Activated naive CD8-positive, alpha-beta T cell treated with anti-CD3 and anti-CD28 coated beads, Interleukin-2, amount 50 U/mL, for 24 hours (primary cell): ENCODE measurements around the gene STX8.
A peak's percentile ranks its signal among the peaks of the same experiment; 100 is the strongest.

ENCODE experiments used
- ATAC-seq: fragments of 150-1000 bp; cut with Tn5 transposase; one replicate; pipeline ENCODE4 v1.10.0; 2021
- DNase-seq: peaks from one replicate; pipeline ENCODE4 v3.0.0; 2021
- H3K27ac Mint-ChIP-seq: one replicate; pipeline ENCODE4 v1.8.0; 2021; ENCODE audit warnings: mild to moderate bottlenecking, mixed read lengths
- H3K27me3 Mint-ChIP-seq: one replicate; pipeline ENCODE4 v1.8.0; 2021; ENCODE audit warnings: mixed read lengths
- H3K36me3 Mint-ChIP-seq: one replicate; pipeline ENCODE4 v1.8.0; 2021; ENCODE audit warnings: low read depth, mixed read lengths
- H3K4me1 Mint-ChIP-seq: one replicate; pipeline ENCODE4 v1.8.0; 2021; ENCODE audit warnings: mixed read lengths
- H3K4me3 Mint-ChIP-seq: one replicate; pipeline ENCODE4 v1.8.0; 2021; ENCODE audit warnings: mild to moderate bottlenecking, moderate library complexity, mixed read lengths
- H3K9me3 Mint-ChIP-seq: one replicate; pipeline ENCODE4 v1.8.0; 2021; ENCODE audit warnings: mixed read lengths

STX8 gene

DNA sequence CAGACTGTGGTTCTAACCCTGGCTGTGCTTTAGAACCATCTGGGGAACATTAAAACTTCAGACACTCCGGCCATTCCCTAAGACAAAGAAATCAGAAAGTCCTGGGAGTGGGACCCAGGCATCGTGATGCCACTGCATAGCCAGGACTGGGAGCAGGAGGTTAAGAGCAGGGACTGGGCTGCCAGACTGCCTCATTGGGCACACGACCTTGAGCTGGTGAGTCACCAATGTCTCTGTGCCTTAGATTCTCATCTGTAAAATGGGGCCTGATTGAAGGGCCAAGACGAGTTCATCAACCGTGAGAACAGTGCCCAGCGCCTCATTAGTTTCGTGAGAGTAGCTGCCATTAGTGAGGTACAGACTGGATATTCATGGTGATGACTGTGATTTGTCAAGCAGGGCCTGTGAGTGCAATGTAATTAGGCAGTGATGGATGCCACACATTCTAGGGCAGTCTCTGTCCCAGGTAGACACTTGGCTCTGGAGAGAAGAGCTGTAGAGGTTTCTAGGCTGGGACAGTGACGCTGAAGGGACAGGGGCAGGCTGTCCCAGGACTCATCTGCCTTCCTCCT, 357.5 kb downstream of the STX8 start:
- ATAC-seq, result no peak

DNA sequence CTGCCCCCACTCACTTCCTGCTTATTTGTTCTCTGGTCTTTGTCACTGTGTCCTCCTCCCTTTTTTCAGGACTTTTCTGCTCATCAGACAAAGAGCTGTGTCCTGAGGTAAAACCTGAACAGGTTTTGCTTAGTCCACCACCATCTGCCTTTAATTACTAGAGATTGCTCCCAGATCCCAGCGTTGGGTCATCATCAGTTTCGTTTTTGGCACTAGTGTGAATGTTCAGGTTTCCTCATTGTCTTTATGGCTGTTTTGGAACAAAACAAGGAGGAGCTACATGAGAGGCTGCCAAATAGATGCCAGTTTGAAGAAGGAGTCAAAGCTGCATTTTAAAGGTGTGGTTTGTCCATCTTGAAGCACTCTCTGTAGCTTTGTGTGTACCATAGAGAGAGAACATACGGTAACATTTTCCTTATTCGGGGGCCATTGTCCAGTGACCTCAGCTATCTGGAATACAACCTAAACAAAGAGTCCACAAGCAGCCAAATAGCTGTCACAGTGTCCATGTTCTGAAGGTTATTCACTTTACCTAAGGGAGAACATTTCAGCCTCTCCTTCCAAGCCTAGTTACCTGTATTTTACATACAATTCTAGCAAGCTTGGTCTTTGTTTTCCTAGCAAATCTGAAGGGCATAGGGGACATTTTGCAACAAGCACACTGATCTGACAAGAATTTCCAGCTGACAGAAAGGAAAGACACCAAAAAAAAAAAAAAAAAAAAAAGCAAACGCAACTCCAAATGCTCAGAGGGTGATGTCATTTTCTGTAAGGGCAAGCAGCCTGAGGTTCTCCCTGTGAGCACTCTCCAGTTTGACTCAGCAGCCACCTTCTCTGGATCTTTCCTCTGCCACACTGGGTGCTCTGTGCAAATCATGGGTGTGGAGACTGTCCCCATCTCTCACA, 358.2 kb downstream of the STX8 start:
- peaks cover 15% of the 10 kb centered on the region for H3K9me3 Mint-ChIP-seq
- H3K27ac Mint-ChIP-seq, result no peak overlapping the region
- no peaks in the 10 kb centered on the region for H3K27me3 Mint-ChIP-seq
- DNase-seq, result no peak
- H3K4me3 Mint-ChIP-seq, result no peak overlapping the region
- ATAC-seq, result no peak
- H3K4me1 Mint-ChIP-seq, result no peaks in the 10 kb centered on the region
- H3K36me3 Mint-ChIP-seq, result peaks cover 11% of the 10 kb centered on the region

More for the DNA sequence above, 357.5 kb downstream of the STX8 start:
- Mint-ChIP-seq H3K4me3 (no peak overlapping the region), H3K4me1 (no peaks in the 10 kb centered on the region), H3K36me3 (peaks cover 11% of the 10 kb centered on the region), H3K9me3 (peaks cover 15% of the 10 kb centered on the region), H3K27ac (no peak overlapping the region), H3K27me3 (no peaks in the 10 kb centered on the region)
- DNase-seq, result no peak

DNA sequence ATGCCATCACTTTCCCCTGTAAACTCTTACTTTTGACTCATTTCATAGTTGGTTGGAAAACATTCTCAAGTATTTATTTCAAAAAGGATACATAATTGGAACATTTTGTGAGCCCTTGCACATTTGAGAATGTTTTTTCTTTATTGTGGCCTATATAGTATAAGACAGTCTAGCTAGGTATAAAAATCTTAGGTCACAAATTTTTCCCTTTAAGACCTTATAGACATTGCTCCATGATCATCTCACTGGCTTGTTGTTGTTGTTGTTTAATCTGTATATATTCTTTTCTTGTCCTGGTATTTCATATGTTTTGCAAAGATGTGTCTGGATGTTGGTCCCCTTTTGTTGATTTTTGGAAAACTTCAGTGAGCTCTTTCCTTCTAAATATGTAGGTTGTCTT, 360.2 kb downstream of the STX8 start:
- Mint-ChIP-seq H3K4me3 (no peak overlapping the region), H3K27ac (no peak overlapping the region), H3K36me3 (peaks cover 11% of the 10 kb centered on the region), H3K9me3 (peaks cover 15% of the 10 kb centered on the region), H3K4me1 (no peaks in the 10 kb centered on the region), H3K27me3 (no peaks in the 10 kb centered on the region)
- DNase-seq (no peak), ATAC-seq (no peak)

DNA sequence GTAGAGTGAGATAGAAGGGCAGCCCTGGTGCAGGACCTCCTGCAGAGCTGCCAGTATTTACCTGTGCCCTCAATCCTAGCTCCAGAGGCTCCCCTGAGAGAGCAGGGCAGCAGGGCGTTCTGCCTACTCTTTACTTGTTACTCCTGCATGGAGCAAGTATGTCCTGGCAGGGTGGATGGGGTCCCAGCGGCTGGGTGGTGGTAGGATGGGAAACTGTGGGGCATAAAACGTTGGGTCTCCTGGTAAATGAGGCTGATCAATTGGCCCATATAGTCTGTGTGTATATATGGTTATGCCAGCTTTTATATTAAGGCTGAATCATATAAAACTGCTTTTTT, 362.3 kb downstream of the STX8 start:
- H3K4me1 Mint-ChIP-seq, result no peaks in the 10 kb centered on the region
- H3K4me3 Mint-ChIP-seq, result no peak overlapping the region
- ATAC-seq (no peak), DNase-seq (no peak)
- peaks cover 11% of the 10 kb centered on the region for H3K36me3 Mint-ChIP-seq
- no peak overlapping the region for H3K27ac Mint-ChIP-seq
- peaks cover 15% of the 10 kb centered on the region for H3K9me3 Mint-ChIP-seq
- no peaks in the 10 kb centered on the region for H3K27me3 Mint-ChIP-seq

GRCh38 chr17:9212376-9213302, 363.0 kb downstream of the STX8 start:
- peaks cover 11% of the 10 kb centered on the region for H3K36me3 Mint-ChIP-seq
- peaks cover 15% of the 10 kb centered on the region for H3K9me3 Mint-ChIP-seq
- H3K27ac Mint-ChIP-seq, result no peak overlapping the region
- H3K4me1 Mint-ChIP-seq, result no peaks in the 10 kb centered on the region
- DNase-seq, result no peak
- no peaks in the 10 kb centered on the region for H3K27me3 Mint-ChIP-seq
- H3K4me3 Mint-ChIP-seq, result no peak overlapping the region
- no peak for ATAC-seq

DNA sequence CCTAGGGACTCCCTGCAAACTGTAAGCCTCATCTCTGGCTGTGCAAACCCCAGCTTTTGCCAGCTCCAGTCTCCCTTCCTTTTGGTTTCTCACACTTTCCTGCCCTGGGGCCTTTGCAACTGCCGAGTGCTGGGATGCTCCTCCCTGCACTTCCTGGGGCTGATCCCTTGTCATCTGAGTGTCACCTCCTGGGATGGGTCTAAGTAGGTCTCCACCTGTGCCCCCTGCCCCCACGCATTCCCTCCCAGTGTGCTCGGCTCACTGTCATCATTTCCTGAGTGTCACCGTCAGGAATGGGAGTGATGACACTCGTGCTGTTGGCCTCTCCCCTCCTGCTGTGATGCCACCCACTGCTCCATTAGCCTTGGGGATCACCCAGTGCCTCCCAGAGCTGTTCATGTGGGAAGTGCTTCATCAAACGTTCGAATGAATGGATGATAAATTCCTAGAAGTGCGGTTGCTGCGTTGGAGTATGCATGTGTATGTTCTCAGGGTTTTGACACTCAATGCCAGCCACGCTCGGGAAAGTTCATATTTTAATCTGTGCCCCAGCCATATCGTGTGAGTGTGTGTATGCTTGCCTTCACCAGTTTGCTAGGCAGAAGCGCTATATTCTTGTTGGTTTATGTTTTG, 364.4 kb downstream of the STX8 start:
- Mint-ChIP-seq H3K27ac (no peak overlapping the region), H3K9me3 (peaks cover 12% of the 10 kb centered on the region), H3K4me1 (no peaks in the 10 kb centered on the region), H3K4me3 (no peak overlapping the region), H3K27me3 (no peaks in the 10 kb centered on the region), H3K36me3 (peaks cover 7% of the 10 kb centered on the region)
- no peak for DNase-seq
- no peak for ATAC-seq

DNA sequence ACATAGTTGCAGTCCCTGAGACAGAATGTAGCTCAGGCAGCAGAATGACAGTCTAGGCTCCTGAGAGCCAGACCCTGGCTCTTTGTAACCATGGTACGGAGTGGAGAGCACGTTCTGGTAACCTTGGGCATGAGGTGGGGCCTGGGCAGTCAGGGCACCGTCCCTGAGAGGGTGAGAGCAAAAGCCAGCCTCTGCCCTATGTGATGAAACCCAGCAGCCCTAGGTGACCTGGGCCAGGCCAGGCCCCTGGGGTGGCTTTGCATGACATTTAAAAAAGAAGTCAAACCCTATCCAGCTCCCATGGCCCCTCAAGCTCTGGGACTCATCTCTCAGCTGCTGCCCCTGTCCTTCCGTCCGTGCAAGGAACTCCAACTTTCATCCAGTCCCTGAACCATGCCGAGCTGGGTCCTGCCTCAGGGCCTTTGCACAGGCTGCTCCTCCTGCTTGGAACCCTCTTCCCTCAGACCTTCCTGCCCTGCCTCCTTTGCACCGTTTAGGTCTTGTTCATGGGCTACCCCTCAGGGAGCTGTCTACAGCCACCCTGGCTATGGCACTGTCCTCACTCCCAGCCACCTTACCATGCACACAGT, 365.7 kb downstream of the STX8 start:
- Mint-ChIP-seq H3K9me3 (no peaks in the 10 kb centered on the region), H3K4me3 (no peak overlapping the region), H3K27ac (no peak overlapping the region), H3K4me1 (peaks cover under 1% of the 10 kb centered on the region), H3K27me3 (no peaks in the 10 kb centered on the region), H3K36me3 (no peaks in the 10 kb centered on the region)
- ATAC-seq, result peak; percentile 31
- no peak for DNase-seq

- Mint-ChIP-seq H3K4me1 (peaks cover 2% of the 10 kb centered on the region), H3K4me3 (no peak overlapping the region), H3K27ac (no peak overlapping the region), H3K36me3 (no peaks in the 10 kb centered on the region), H3K9me3 (no peaks in the 10 kb centered on the region), H3K27me3 (no peaks in the 10 kb centered on the region)
- DNase-seq (no peak), ATAC-seq (no peak)
These were observed 366.3 kb downstream of the STX8 start for GRCh38 chr17:9209347-9209746.

- Mint-ChIP-seq H3K36me3 (no peaks in the 10 kb centered on the region), H3K4me1 (peaks cover 7% of the 10 kb centered on the region), H3K27me3 (no peaks in the 10 kb centered on the region), H3K27ac (no peak overlapping the region), H3K4me3 (no peak overlapping the region), H3K9me3 (no peaks in the 10 kb centered on the region)
- ATAC-seq, result no peak
- no peak for DNase-seq
These were observed 367.1 kb downstream of the STX8 start for GRCh38 chr17:9208381-9209105.

DNA sequence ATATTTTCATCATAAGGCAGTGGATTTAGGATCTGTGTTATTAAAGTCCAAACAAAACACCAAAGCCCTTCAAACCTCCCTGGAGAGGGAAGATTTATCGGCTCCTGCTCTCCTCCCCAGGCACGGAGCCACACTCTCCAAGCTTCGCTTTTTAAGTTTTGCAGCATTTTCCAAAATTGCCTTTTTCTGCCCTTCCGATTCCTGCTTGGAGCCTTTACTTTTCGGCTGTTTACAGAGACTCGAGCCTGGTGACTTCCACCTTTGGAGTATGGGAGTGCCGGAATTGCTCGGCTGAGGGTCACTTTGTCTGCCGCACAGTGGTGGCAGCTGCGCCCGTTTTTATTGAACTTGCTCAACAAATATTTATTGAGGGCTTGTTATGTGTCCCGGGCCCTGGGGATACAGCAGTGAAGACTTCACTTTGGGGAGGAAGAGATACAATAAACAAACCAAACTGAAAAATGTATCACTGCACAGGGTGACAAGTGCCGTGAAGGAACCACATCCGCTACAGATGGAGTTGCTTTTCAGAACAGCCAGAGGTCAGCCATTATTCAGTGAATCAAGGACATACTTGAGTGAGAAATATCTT, 368.8 kb downstream of the STX8 start:
- no peak for DNase-seq
- H3K36me3 Mint-ChIP-seq, result no peaks in the 10 kb centered on the region
- no peak for ATAC-seq
- H3K4me3 Mint-ChIP-seq, result no peak overlapping the region
- no peaks in the 10 kb centered on the region for H3K9me3 Mint-ChIP-seq
- no peak overlapping the region for H3K27ac Mint-ChIP-seq
- H3K4me1 Mint-ChIP-seq, result peaks cover 9% of the 10 kb centered on the region
- no peaks in the 10 kb centered on the region for H3K27me3 Mint-ChIP-seq

GRCh38 chr17:9206410-9206703, 369.3 kb downstream of the STX8 start:
- DNase-seq (no peak), ATAC-seq (no peak)
- Mint-ChIP-seq H3K27me3 (peaks cover 2% of the 10 kb centered on the region), H3K36me3 (no peaks in the 10 kb centered on the region), H3K4me1 (peaks cover 9% of the 10 kb centered on the region), H3K9me3 (no peaks in the 10 kb centered on the region), H3K4me3 (no peak overlapping the region), H3K27ac (no peak overlapping the region)

- ATAC-seq, result no peak
- peaks cover 2% of the 10 kb centered on the region for H3K27me3 Mint-ChIP-seq
- H3K36me3 Mint-ChIP-seq, result no peaks in the 10 kb centered on the region
These were observed 369.9 kb downstream of the STX8 start for GRCh38 chr17:9205520-9206409.

More at GRCh38 chr17:9205520-9206409, 369.9 kb downstream of the STX8 start:
- H3K27ac Mint-ChIP-seq, result no peak overlapping the region
- no peaks in the 10 kb centered on the region for H3K9me3 Mint-ChIP-seq
- H3K4me1 Mint-ChIP-seq, result peaks cover 10% of the 10 kb centered on the region
- DNase-seq, result no peak
- H3K4me3 Mint-ChIP-seq, result no peak overlapping the region
